Measurements from ENCODE around the gene C1QTNF3.

C1QTNF3 gene

GRCh38 chr5:33976307-33976706 lies 66.7 kb downstream of the C1QTNF3 start:
- Histone ChIP-seq H3K27ac (ENCODE audit: low read length) (peak overlapping the region; percentile 46), H3K9ac (ENCODE audit: low read length in 2 of 2) (no peak overlapping the region), H3K36me3 (ENCODE audit: control insufficient read depth in 2 of 2, insufficient read depth in 2 of 2, low read length in 2 of 2) (no peaks in the 10 kb centered on the region), H3K4me3 (ENCODE audit: low read length in 2 of 2) (no peak overlapping the region), H3K4me1 (ENCODE audit: control insufficient read depth, insufficient read depth, low read length) (peaks cover 9% of the 10 kb centered on the region), H3K9me3 (ENCODE audit: control insufficient read depth in 2 of 2, low read length in 2 of 2) (no peaks in the 10 kb centered on the region), H3K27me3 (ENCODE audit: control insufficient read depth in 1 of 2, insufficient read depth in 2 of 2, low read length in 2 of 2) (no peaks in the 10 kb centered on the region)

DNA sequence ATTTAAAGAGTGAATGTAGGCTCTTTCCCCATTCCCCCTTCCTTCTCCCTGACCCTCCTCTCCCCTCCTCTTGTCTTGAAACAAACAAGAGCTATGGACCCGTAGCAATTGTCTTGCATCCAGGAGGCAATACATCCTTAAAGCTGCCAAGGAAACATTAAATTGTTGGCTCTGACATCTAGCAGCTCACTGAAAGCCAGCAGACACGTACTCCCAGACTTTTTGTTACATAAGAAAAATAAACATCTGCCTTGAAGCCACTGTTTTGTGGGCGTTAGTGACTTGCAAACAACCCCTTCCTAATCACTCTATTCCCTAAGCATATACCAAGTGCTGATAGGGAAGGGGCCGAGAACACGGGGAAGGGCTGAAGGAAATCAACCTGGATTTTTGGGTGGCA lies 67.2 kb downstream of the C1QTNF3 start:
- no peaks in the 10 kb centered on the region for H3K36me3 ChIP-seq (ENCODE audit: control insufficient read depth in 2 of 2, insufficient read depth in 2 of 2, low read length in 2 of 2)
- H3K4me3 ChIP-seq (ENCODE audit: low read length in 2 of 2): peak overlapping the region in 1 of 2 donors; percentile 7
- H3K4me1 ChIP-seq (ENCODE audit: control insufficient read depth, insufficient read depth, low read length): peaks cover 9% of the 10 kb centered on the region
- peak overlapping the region; percentile 46 for H3K27ac ChIP-seq (ENCODE audit: low read length)
- H3K9me3 ChIP-seq (ENCODE audit: control insufficient read depth in 2 of 2, low read length in 2 of 2): no peaks in the 10 kb centered on the region
- no peaks in the 10 kb centered on the region for H3K27me3 ChIP-seq (ENCODE audit: control insufficient read depth in 1 of 2, insufficient read depth in 2 of 2, low read length in 2 of 2)
- peak overlapping the region in 1 of 2 donors; percentile 29 for H3K9ac ChIP-seq (ENCODE audit: low read length in 2 of 2)

DNA sequence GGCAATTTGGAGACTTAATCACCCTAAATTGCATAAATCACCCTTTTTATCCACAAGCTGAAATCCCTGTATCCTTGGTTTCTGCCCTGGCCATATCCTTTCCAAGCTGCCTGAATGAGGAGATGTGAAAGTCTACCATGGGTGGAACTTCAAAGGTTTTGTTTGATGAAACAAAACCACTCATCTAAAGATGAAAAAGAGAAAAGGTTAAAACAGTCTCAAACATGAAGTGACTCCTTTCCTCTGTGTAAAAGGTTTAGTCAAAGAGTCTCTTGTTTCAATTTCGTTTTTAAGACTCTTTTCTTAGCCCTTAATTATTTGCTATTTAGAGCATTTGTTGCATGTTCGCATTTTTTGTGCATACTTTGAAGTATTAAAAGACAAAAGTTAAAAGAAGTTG lies 69.7 kb downstream of the C1QTNF3 start:
- Histone ChIP-seq H3K9ac (ENCODE audit: low read length in 2 of 2) (no peak overlapping the region), H3K36me3 (ENCODE audit: control insufficient read depth in 2 of 2, insufficient read depth in 2 of 2, low read length in 2 of 2) (no peaks in the 10 kb centered on the region), H3K4me1 (ENCODE audit: control insufficient read depth, insufficient read depth, low read length) (peaks cover 12% of the 10 kb centered on the region), H3K9me3 (ENCODE audit: control insufficient read depth in 2 of 2, low read length in 2 of 2) (no peaks in the 10 kb centered on the region), H3K4me3 (ENCODE audit: low read length in 2 of 2) (no peak overlapping the region), H3K27me3 (ENCODE audit: control insufficient read depth in 1 of 2, insufficient read depth in 2 of 2, low read length in 2 of 2) (no peaks in the 10 kb centered on the region), H3K27ac (ENCODE audit: low read length) (no peak overlapping the region)

DNA sequence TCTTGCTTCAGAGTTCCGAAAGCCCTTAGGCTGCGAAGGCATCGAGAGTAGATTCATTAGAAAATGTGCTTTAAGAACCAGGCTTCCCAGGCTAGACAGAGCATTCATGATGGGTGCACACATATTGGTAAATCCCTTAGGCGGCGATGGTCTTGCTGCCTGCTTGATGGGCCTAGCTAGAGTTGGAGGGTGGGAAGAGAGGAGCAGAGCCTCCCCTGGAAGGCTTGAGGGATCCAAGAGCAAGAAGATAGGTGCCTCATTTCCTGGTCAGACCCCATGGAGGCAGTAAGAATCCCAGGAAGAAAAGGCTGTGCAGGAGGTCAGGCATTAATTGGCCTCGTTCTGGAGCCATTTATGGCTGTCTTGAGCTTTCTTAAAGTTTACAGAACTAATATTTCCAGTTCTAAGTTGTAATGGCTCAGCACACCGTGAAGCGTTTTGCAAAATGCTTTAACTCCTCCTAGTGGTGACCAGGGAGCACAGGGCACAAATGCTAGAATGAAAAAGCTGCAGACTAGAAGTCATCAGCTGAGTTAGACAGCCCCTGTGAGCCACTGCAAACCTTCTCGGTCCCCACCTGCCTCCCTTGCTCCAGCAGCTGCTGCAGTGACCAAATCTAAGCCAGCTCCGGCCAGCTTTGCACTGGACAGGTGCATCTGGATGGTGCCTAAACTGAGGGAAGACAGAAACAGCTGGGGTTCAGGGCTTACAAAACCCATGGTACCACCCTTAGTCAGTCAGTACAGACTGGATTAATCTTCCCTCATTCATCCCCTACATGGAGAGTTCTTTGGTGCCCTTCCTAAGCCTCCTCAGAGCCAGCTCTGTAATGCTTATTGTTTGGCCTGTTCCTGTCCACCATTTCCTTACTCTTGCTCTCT lies 73.2 kb downstream of the C1QTNF3 start:
- no peaks in the 10 kb centered on the region for H3K9me3 ChIP-seq (ENCODE audit: control insufficient read depth in 2 of 2, low read length in 2 of 2)
- H3K36me3 ChIP-seq (ENCODE audit: control insufficient read depth in 2 of 2, insufficient read depth in 2 of 2, low read length in 2 of 2): no peaks in the 10 kb centered on the region
- no peaks in the 10 kb centered on the region for H3K27me3 ChIP-seq (ENCODE audit: control insufficient read depth in 1 of 2, insufficient read depth in 2 of 2, low read length in 2 of 2)
- no peak overlapping the region for H3K9ac ChIP-seq (ENCODE audit: low read length in 2 of 2)
- H3K27ac ChIP-seq (ENCODE audit: low read length): no peak overlapping the region
- peaks cover 3% of the 10 kb centered on the region for H3K4me1 ChIP-seq (ENCODE audit: control insufficient read depth, insufficient read depth, low read length)
- no peak overlapping the region for H3K4me3 ChIP-seq (ENCODE audit: low read length in 2 of 2)

DNA sequence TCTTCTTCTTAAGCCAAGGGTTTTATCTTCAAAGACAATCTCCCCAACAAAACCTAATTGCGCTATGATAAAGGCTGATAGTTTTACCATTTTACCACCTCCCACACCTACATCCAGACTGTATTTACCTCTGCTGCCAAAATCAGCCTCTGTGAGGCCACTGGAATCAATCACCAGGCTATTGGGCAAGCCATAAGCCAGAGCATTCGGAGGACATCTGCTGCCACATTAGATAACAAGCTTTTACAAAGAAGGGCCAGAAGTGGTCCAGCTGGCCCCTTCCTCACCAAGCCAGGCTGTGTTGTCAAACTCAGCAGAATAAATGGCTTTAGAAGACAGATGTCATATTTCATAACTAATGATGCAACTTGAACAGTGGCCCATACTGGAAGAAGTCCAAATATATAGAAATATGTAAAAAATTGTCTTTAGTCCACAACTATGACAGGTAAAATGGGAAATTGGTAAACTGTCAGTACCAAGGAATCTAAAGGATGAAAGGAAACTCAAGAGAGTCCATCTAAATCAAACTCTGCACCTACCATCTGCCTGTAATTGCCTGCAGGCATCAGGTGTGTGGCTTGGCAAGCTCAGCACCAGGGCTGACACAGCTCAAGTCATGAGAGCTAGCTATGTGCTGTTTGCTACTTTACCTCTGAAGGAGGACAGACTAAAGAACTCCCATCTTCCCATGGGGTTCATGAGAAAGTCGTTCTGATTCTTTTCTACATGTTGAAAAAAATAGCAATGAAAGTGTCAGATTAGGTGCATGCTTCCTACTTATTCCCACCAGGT lies 74.6 kb downstream of the C1QTNF3 start:
- H3K9me3 ChIP-seq (ENCODE audit: control insufficient read depth in 2 of 2, low read length in 2 of 2): no peaks in the 10 kb centered on the region
- no peaks in the 10 kb centered on the region for H3K27me3 ChIP-seq (ENCODE audit: control insufficient read depth in 1 of 2, insufficient read depth in 2 of 2, low read length in 2 of 2)
- H3K4me3 ChIP-seq (ENCODE audit: low read length in 2 of 2): no peak overlapping the region
- no peaks in the 10 kb centered on the region for H3K36me3 ChIP-seq (ENCODE audit: control insufficient read depth in 2 of 2, insufficient read depth in 2 of 2, low read length in 2 of 2)
- no peak overlapping the region for H3K9ac ChIP-seq (ENCODE audit: low read length in 2 of 2)
- peaks cover 3% of the 10 kb centered on the region for H3K4me1 ChIP-seq (ENCODE audit: control insufficient read depth, insufficient read depth, low read length)
- no peak overlapping the region for H3K27ac ChIP-seq (ENCODE audit: low read length)
